ENCODE measurements around the gene PAM. TPM values are rescaled to one million over a fixed set of nuclear protein-coding genes. Genes with fewer than 3 reads are reported as not detected.

The PAM gene
- total RNA-seq, 1 donor from 2014 or later: 227 TPM

GRCh38 chr5:102941111-102941510, 186.0 kb downstream of the PAM start:
- no peaks in the 10 kb centered on the region for H3K9me3 ChIP-seq
- no peaks in the 10 kb centered on the region for H3K4me1 ChIP-seq
- no peaks in the 10 kb centered on the region for H3K27me3 ChIP-seq
- H3K27ac ChIP-seq: no peak overlapping the region
- intact Hi-C loops (cut with DNase I): no loop called here
- TF ChIP-seq CTCF (IDR thresholded peaks at IDR 0.05): no peak
- H3K36me3 ChIP-seq: no peaks in the 10 kb centered on the region
- ATAC-seq (no peak), DNase-seq (no peak)
- H3K4me3 ChIP-seq: no peak overlapping the region

- Histone ChIP-seq H3K27ac (no peak overlapping the region), H3K9me3 (no peaks in the 10 kb centered on the region), H3K4me1 (no peaks in the 10 kb centered on the region), H3K4me3 (no peak overlapping the region), H3K27me3 (no peaks in the 10 kb centered on the region), H3K36me3 (peaks cover 19% of the 10 kb centered on the region)
- TF ChIP-seq CTCF (IDR thresholded peaks at IDR 0.05): no peak
- no peak for ATAC-seq
- DNase-seq: no peak
- intact Hi-C loops (cut with DNase I): no loop called here
Observed at GRCh38 chr5:102946414-102946813, 191.3 kb downstream of the PAM start.

- no peak overlapping the region for H3K4me3 ChIP-seq
- no peak overlapping the region for H3K27ac ChIP-seq
- intact Hi-C loops (cut with DNase I): no loop called here
- H3K36me3 ChIP-seq: peaks cover 21% of the 10 kb centered on the region
- no peak for TF ChIP-seq CTCF (IDR thresholded peaks at IDR 0.05)
- DNase-seq (no peak), ATAC-seq (no peak)
- no peaks in the 10 kb centered on the region for H3K27me3 ChIP-seq
- no peaks in the 10 kb centered on the region for H3K9me3 ChIP-seq
- no peaks in the 10 kb centered on the region for H3K4me1 ChIP-seq
Observed at GRCh38 chr5:102946971-102947370, 191.9 kb downstream of the PAM start.

- no peak overlapping the region for H3K27ac ChIP-seq
- H3K27me3 ChIP-seq: no peaks in the 10 kb centered on the region
- DNase-seq (no peak), ATAC-seq (no peak)
- H3K4me3 ChIP-seq: no peak overlapping the region
- no peaks in the 10 kb centered on the region for H3K9me3 ChIP-seq
- intact Hi-C loops (cut with DNase I): no loop called here
- H3K36me3 ChIP-seq: peaks cover 11% of the 10 kb centered on the region
- H3K4me1 ChIP-seq: no peaks in the 10 kb centered on the region
- TF ChIP-seq CTCF (IDR thresholded peaks at IDR 0.05): no peak
Observed at GRCh38 chr5:102955488-102955887, 200.4 kb downstream of the PAM start.

- no peaks in the 10 kb centered on the region for H3K4me1 ChIP-seq
Observed at GRCh38 chr5:102956599-102956998, 201.5 kb downstream of the PAM start.

More at GRCh38 chr5:102956599-102956998, 201.5 kb downstream of the PAM start:
- intact Hi-C loops (cut with DNase I): no loop called here
- no peak for TF ChIP-seq CTCF (IDR thresholded peaks at IDR 0.05)
- Histone ChIP-seq H3K27ac (no peak overlapping the region), H3K9me3 (no peaks in the 10 kb centered on the region), H3K27me3 (no peaks in the 10 kb centered on the region), H3K36me3 (no peaks in the 10 kb centered on the region), H3K4me3 (no peak overlapping the region)
- no peak for DNase-seq
- ATAC-seq: no peak

All from upper lobe of right lung (tissue), 1 donor.